SK-N-SH (cell line): ENCODE results near the gene AVPI1.

Source experiments
- MAX ChIP-seq: IDR thresholded peaks from 2 replicates; pipeline ENCODE4 v1.4.0; 2012; ENCODE audit warnings: low read depth
- POLR2AphosphoS5 ChIP-seq: IDR thresholded peaks from 2 replicates; pipeline ENCODE4 v1.6.1; 2012; ENCODE audit warnings: low read depth, low read length
- TAF1 ChIP-seq: IDR thresholded peaks from 2 replicates; pipeline ENCODE4 v1.6.1; 2012; ENCODE audit warnings: low read depth, mild to moderate bottlenecking, low read length, moderate library complexity, borderline replicate concordance
- TEAD4 ChIP-seq: IDR thresholded peaks from 2 replicates; pipeline ENCODE4 v1.4.0; 2012; ENCODE audit warnings: mild to moderate bottlenecking, borderline replicate concordance; ENCODE audit not compliant: insufficient read depth
- USF1 ChIP-seq: IDR thresholded peaks from 2 replicates; pipeline ENCODE4 v1.4.0; 2012; ENCODE audit warnings: low read depth, borderline replicate concordance
- TF ChIP-seq, protein P1 (sequence below): IDR thresholded peaks from 2 replicates; pipeline ENCODE4 v1.6.1; 2012; ENCODE audit warnings: mild to moderate bottlenecking, low read depth, low read length, moderate library complexity
- TF ChIP-seq, protein P2 (sequence below): fragments of 200-600 bp; sonication (generic); IDR thresholded peaks from 2 replicates; pipeline ENCODE4 v1.6.1; 2017; ENCODE audit warnings: antibody characterized with exemption, mild to moderate bottlenecking, moderate library complexity

DNA sequence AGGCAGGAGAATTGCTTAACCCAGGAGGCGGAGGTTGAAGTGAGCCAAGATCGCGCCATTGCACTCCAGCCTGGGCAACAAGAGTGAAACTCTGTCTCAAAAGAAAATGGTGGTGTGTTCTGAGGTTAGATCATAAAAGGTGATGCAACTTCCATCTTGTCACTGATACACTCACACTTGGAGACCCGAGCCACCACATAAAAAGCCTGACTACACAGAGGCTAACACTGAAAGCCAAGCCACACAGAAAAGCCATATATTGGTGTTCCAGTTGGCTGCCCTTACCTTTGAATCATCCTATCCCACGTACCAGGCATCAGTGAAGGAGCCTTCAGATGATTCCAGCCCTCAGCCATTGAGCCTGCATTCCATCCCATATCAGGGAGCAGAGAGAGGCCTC is 57.8 kb downstream of the AVPI1 start:
- TF ChIP-seq, protein P1, sequence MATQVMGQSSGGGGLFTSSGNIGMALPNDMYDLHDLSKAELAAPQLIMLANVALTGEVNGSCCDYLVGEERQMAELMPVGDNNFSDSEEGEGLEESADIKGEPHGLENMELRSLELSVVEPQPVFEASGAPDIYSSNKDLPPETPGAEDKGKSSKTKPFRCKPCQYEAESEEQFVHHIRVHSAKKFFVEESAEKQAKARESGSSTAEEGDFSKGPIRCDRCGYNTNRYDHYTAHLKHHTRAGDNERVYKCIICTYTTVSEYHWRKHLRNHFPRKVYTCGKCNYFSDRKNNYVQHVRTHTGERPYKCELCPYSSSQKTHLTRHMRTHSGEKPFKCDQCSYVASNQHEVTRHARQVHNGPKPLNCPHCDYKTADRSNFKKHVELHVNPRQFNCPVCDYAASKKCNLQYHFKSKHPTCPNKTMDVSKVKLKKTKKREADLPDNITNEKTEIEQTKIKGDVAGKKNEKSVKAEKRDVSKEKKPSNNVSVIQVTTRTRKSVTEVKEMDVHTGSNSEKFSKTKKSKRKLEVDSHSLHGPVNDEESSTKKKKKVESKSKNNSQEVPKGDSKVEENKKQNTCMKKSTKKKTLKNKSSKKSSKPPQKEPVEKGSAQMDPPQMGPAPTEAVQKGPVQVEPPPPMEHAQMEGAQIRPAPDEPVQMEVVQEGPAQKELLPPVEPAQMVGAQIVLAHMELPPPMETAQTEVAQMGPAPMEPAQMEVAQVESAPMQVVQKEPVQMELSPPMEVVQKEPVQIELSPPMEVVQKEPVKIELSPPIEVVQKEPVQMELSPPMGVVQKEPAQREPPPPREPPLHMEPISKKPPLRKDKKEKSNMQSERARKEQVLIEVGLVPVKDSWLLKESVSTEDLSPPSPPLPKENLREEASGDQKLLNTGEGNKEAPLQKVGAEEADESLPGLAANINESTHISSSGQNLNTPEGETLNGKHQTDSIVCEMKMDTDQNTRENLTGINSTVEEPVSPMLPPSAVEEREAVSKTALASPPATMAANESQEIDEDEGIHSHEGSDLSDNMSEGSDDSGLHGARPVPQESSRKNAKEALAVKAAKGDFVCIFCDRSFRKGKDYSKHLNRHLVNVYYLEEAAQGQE: no peak
- TF ChIP-seq, protein P2, sequence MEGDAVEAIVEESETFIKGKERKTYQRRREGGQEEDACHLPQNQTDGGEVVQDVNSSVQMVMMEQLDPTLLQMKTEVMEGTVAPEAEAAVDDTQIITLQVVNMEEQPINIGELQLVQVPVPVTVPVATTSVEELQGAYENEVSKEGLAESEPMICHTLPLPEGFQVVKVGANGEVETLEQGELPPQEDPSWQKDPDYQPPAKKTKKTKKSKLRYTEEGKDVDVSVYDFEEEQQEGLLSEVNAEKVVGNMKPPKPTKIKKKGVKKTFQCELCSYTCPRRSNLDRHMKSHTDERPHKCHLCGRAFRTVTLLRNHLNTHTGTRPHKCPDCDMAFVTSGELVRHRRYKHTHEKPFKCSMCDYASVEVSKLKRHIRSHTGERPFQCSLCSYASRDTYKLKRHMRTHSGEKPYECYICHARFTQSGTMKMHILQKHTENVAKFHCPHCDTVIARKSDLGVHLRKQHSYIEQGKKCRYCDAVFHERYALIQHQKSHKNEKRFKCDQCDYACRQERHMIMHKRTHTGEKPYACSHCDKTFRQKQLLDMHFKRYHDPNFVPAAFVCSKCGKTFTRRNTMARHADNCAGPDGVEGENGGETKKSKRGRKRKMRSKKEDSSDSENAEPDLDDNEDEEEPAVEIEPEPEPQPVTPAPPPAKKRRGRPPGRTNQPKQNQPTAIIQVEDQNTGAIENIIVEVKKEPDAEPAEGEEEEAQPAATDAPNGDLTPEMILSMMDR: no peak
- TF ChIP-seq TAF1 (no peak), TEAD4 (no peak), MAX (no peak), POLR2AphosphoS5 (no peak), USF1 (no peak)
